Measurements from ENCODE around the gene TBC1D25. TPM values are rescaled to one million over a fixed set of nuclear protein-coding genes. Genes with fewer than 3 reads are reported as not detected.

TBC1D25 gene
- total and polyA plus RNA-seq, 2 experiments from 2014 or later, result 1.9 to 4.5 TPM

- no peak for TF ChIP-seq ZNF462 (CRISPR knock-in tag; IDR thresholded peaks at IDR 0.05)
- no peak for TF ChIP-seq EZH2phosphoT487 (IDR thresholded peaks at IDR 0.05; ENCODE audit: unreplicated experiment)
- TF ChIP-seq NANOG (IDR thresholded peaks at IDR 0.05; ENCODE audit: borderline replicate concordance), result no peak
- no peak for TF ChIP-seq JUNB (IDR thresholded peaks at IDR 0.05; ENCODE audit: unreplicated experiment)
- no peak for TF ChIP-seq REST (IDR thresholded peaks at IDR 0.05; ENCODE audit: unreplicated experiment)
- TF ChIP-seq ETS1 (IDR thresholded peaks at IDR 0.05), result no peak
- no peak for TF ChIP-seq CREB1 (CRISPR knock-in tag; IDR thresholded peaks at IDR 0.05; ENCODE audit: low read depth)
These were observed 7.4 kb upstream of the TBC1D25 start (continued) for GRCh38 chrX:48532161-48532560.

All from GM23338 (cell line).